ENCODE measurements around the gene TPRN. TPM values are rescaled to one million over a fixed set of nuclear protein-coding genes. Genes with fewer than 3 reads are reported as not detected.

Gene TPRN
- total and polyA plus RNA-seq, 2 experiments from 2014 or later: 6.4 to 29.2 TPM

GRCh38 chr9:137192448-137192780, 8.1 kb downstream of the TPRN start (continued):
- TF ChIP-seq ZNF462 (CRISPR knock-in tag; IDR thresholded peaks at IDR 0.05) (no peak), STAT1 (IDR thresholded peaks at IDR 0.05; ENCODE audit: unreplicated experiment) (no peak), NANOG (IDR thresholded peaks at IDR 0.05; ENCODE audit: borderline replicate concordance) (no peak), CTCF (conservative IDR thresholded peaks at IDR 0.05; ENCODE audit: low read depth in 2 of 2) (no peak), POLR2AphosphoS5 (IDR thresholded peaks at IDR 0.05; ENCODE audit: low read depth) (no peak), CREB1 (CRISPR knock-in tag; IDR thresholded peaks at IDR 0.05; ENCODE audit: low read depth) (no peak), JUNB (IDR thresholded peaks at IDR 0.05; ENCODE audit: unreplicated experiment) (no peak), ZNF331 (CRISPR knock-in tag; IDR thresholded peaks at IDR 0.05; ENCODE audit: low read depth) (no peak), REST (IDR thresholded peaks at IDR 0.05; ENCODE audit: unreplicated experiment) (no peak), EZH2phosphoT487 (IDR thresholded peaks at IDR 0.05; ENCODE audit: unreplicated experiment) (no peak), EZH2 (IDR thresholded peaks at IDR 0.05; ENCODE audit: low read depth, unreplicated experiment) (no peak), ZNF114 (CRISPR knock-in tag; IDR thresholded peaks at IDR 0.05) (no peak)

Data from GM23338 (cell line).